ENCODE measurements around the gene PRR22. TPM values are rescaled to one million over a fixed set of nuclear protein-coding genes. Genes with fewer than 3 reads are reported as not detected.
A peak's percentile ranks its signal among the peaks of the same experiment; 100 is the strongest.

Gene PRR22
- total and polyA plus RNA-seq, 7 experiments from 2014 or later, result 0.20 to 8.6 (median 6.1) TPM; not detected in 1

DNA sequence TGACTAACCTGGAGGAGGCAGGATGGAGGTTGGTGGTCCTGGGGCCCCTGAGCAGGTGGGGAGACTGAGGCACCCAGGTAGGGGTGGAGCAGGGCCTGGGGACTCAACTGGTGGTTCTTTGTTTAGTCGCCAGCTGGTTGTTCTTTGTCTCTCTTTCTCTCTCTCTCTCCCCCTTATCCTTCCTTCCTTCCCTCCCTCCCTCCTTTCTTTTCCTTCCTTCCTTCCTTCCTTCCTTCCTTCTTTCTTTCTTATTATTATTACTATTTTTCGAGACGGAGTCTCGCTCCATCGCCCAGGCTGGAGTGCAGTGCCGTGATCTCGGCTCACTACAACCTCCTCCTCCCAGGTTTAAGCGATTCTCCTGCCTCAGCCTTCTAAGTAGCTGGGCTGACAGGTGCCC, 13.7 kb upstream of the PRR22 start:
- Histone ChIP-seq H3K4me3 (ENCODE audit: low read length) (no peak overlapping the region), H3K27me3 (ENCODE audit: control insufficient read depth in 2 of 2, insufficient read depth in 2 of 2, low read length in 2 of 2) (peaks cover 0 to 2% of the 10 kb centered on the region in 2 donors), H3K4me1 (ENCODE audit: control insufficient read depth in 2 of 2, insufficient read depth in 2 of 2, low read length in 2 of 2) (peaks cover 3 to 7% of the 10 kb centered on the region in 2 donors), H3K36me3 (ENCODE audit: control insufficient read depth in 2 of 3, insufficient read depth in 3 of 3, low read length in 3 of 3) (no peaks in the 10 kb centered on the region), H3K9me3 (ENCODE audit: control insufficient read depth in 2 of 3, low read length in 3 of 3) (no peaks in the 10 kb centered on the region), H3K27ac (ENCODE audit: low read depth, low read length) (no peak overlapping the region)
- POLR2A ChIA-PET, result no interaction called here
- intact Hi-C loops (cut with micrococcal nuclease), result no loop called here
- H3K27ac Mint-ChIP-seq, result no peak overlapping the region
- no peak overlapping the region for H3K4me3 Mint-ChIP-seq
- peaks cover 14 to 25% (median 18%) of the 10 kb centered on the region in 5 donors for H3K27me3 Mint-ChIP-seq
- CTCF ChIA-PET, result interaction anchor here (1.3 kb wide), 1 partner anchor 30 kb away, joined by 6 read pairs; no protein-coding TSS in a partner anchor
- peaks cover 2 to 17% (median 9%) of the 10 kb centered on the region in 7 donors for H3K4me1 Mint-ChIP-seq
- peaks cover 0 to 1% (median 0%) of the 10 kb centered on the region in 11 donors for H3K9me3 Mint-ChIP-seq
- H3K36me3 Mint-ChIP-seq, result peaks cover 0 to 1% (median 0%) of the 10 kb centered on the region in 5 donors
- ATAC-seq, result no peak
- DNase-seq, result no peak

DNA sequence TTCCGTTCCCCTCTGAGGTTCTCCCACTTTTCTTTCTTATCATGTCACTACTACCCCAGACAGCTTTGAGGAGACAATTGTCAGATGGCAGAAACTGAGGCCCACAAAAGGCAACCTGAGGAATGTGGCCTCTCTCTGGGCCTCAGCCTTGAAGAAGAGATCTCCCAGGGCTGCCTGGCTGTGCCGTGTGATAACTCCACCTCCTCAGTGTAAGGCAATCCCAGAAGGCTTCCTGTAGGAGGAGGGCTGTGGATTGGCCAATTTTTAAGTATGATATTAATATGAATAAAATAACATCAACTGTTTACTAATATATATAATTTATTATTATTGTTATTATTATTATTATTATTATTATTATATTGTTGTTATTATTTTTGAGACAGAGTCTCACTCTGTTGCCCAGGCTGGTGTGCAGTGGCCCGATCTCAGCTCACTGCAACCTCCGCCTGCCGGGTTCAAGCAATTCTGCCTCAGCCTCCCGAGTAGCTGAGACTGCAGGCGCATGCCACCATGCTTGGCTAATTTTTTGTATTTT, 10.9 kb upstream of the PRR22 start:
- Histone ChIP-seq H3K36me3 (ENCODE audit: control insufficient read depth in 2 of 3, insufficient read depth in 3 of 3, low read length in 3 of 3) (peaks cover 0 to 4% (median 0%) of the 10 kb centered on the region in 3 experiments), H3K27ac (ENCODE audit: low read depth, low read length) (no peak overlapping the region), H3K4me1 (ENCODE audit: control insufficient read depth in 2 of 2, insufficient read depth in 2 of 2, low read length in 2 of 2) (peaks cover 0 to 6% of the 10 kb centered on the region in 2 donors), H3K9me3 (ENCODE audit: control insufficient read depth in 2 of 3, low read length in 3 of 3) (no peaks in the 10 kb centered on the region), H3K27me3 (ENCODE audit: control insufficient read depth in 2 of 2, insufficient read depth in 2 of 2, low read length in 2 of 2) (peaks cover 0 to 2% of the 10 kb centered on the region in 2 donors), H3K4me3 (ENCODE audit: low read length) (no peak overlapping the region)
- Mint-ChIP-seq H3K4me1 (peaks cover 1 to 13% (median 7%) of the 10 kb centered on the region in 7 donors), H3K9me3 (peaks cover 0 to 7% (median 0%) of the 10 kb centered on the region in 11 donors), H3K27me3 (peaks cover 4 to 11% (median 10%) of the 10 kb centered on the region in 5 donors), H3K36me3 (peaks cover under 1 to 3% (median 1%) of the 10 kb centered on the region in 5 donors), H3K4me3 (no peak overlapping the region), H3K27ac (no peak overlapping the region)
- DNase-seq, result no peak
- ChIA-PET CTCF (interaction anchor here (1.7 kb wide), 1 partner anchor 8 kb away, joined by 4 read pairs; no protein-coding TSS in a partner anchor), POLR2A (interaction anchor here (1.2 kb wide), 1 partner anchor 75 kb away, joined by 3 read pairs; the partner anchor contains the start of gene CATSPERD)
- intact Hi-C loops (cut with micrococcal nuclease), result no loop called here
- ATAC-seq, result no peak

DNA sequence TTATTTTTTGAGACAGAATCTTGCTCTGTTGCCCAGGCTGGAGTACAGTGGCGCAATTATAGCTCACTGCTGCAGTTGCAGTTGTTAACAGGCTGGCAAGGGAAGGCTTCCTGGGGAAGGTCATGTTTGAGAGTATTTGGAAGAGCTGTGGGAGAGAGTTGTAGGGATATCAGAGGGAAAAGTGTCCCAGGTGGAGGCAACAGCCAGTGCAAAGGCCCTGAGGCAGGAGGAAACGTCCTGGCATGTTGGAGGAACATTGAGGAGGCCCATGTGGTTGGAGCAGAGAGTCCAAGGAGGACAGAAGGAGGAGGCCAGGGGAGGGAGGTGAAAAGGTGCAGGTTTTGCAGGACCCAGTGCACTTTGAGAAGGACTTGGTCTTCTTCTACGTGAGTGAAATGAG, 8.6 kb upstream of the PRR22 start:
- Histone ChIP-seq H3K4me1 (ENCODE audit: control insufficient read depth in 2 of 2, insufficient read depth in 2 of 2, low read length in 2 of 2) (peaks cover 8 to 12% of the 10 kb centered on the region in 2 donors), H3K36me3 (ENCODE audit: control insufficient read depth in 2 of 3, insufficient read depth in 3 of 3, low read length in 3 of 3) (peaks cover 4 to 21% (median 19%) of the 10 kb centered on the region in 3 experiments), H3K4me3 (ENCODE audit: low read length) (no peak overlapping the region), H3K9me3 (ENCODE audit: control insufficient read depth in 2 of 3, low read length in 3 of 3) (no peaks in the 10 kb centered on the region), H3K27ac (ENCODE audit: low read depth, low read length) (no peak overlapping the region), H3K27me3 (ENCODE audit: control insufficient read depth in 2 of 2, insufficient read depth in 2 of 2, low read length in 2 of 2) (no peaks in the 10 kb centered on the region)
- H3K4me3 Mint-ChIP-seq, result no peak overlapping the region
- no peaks in the 10 kb centered on the region for H3K27me3 Mint-ChIP-seq
- POLR2A ChIA-PET, result interaction anchor here (1.4 kb wide), 1 partner anchor 12 kb away, joined by 3 read pairs; no protein-coding TSS in a partner anchor
- intact Hi-C loops (cut with micrococcal nuclease), result loop anchor here in 1 of 2 donors (5.0 kb wide), 1 partner anchor 184 kb away; the partner anchor contains the start of gene RANBP3
- no peak for ATAC-seq
- no peak for DNase-seq
- peaks cover 5 to 11% (median 8%) of the 10 kb centered on the region in 5 donors for H3K36me3 Mint-ChIP-seq
- peak overlapping the region in 5 of 9 donors; percentile 14 to 81 (median 33) for H3K27ac Mint-ChIP-seq
- peaks cover 6 to 21% (median 15%) of the 10 kb centered on the region in 7 donors for H3K4me1 Mint-ChIP-seq
- H3K9me3 Mint-ChIP-seq, result peaks cover 0 to 9% (median 0%) of the 10 kb centered on the region in 11 donors
- CTCF ChIA-PET, result interaction anchor here (0.7 kb wide), 1 partner anchor 552 kb away, joined by 3 read pairs; no protein-coding TSS in a partner anchor

DNA sequence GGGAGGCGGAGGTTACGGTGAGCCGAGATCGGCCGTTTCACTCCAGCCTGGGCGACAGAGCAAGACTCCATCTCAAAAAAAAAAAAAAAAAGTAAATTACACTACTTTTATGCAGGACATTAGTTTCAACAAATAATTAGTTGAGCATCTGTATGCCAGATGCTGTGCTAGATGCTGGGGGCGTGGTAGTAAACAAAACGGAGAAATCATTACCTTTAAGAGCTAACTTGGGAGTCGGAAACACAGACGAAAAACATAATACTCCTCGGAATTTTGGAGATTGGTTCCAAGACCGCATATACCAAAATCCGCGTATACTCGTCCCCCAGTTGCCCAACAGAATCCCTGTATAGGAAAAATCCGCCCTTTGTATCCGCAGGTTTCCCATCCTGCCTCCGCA, 7.7 kb upstream of the PRR22 start:
- CTCF ChIA-PET, result no interaction called here
- no peak overlapping the region for H3K4me3 ChIP-seq (ENCODE audit: low read length)
- H3K27me3 ChIP-seq (ENCODE audit: control insufficient read depth in 2 of 2, insufficient read depth in 2 of 2, low read length in 2 of 2), result no peaks in the 10 kb centered on the region
- no peak for ATAC-seq
- no peaks in the 10 kb centered on the region for H3K27me3 Mint-ChIP-seq
- peaks cover 8 to 12% of the 10 kb centered on the region in 2 donors for H3K4me1 ChIP-seq (ENCODE audit: control insufficient read depth in 2 of 2, insufficient read depth in 2 of 2, low read length in 2 of 2)
- no peak overlapping the region for H3K27ac ChIP-seq (ENCODE audit: low read depth, low read length)
- peak overlapping the region in 1 of 10 donors; percentile 27 for H3K4me3 Mint-ChIP-seq
- H3K4me1 Mint-ChIP-seq, result peaks cover 6 to 22% (median 15%) of the 10 kb centered on the region in 7 donors
- no peak for DNase-seq
- POLR2A ChIA-PET, result interaction anchor here (0.7 to 2.9 kb wide), 3 partner anchors 12 to 633 kb away, joined by 5 to 26 read pairs (median 14); no protein-coding TSS in a partner anchor
- peaks cover 0 to 9% (median 0%) of the 10 kb centered on the region in 11 donors for H3K9me3 Mint-ChIP-seq
- peaks cover 5 to 13% (median 9%) of the 10 kb centered on the region in 5 donors for H3K36me3 Mint-ChIP-seq
- intact Hi-C loops (cut with micrococcal nuclease), result loop anchor here in 1 of 2 donors (5.0 kb wide), 1 partner anchor 185 kb away; the partner anchor contains the start of gene RANBP3
- H3K9me3 ChIP-seq (ENCODE audit: control insufficient read depth in 2 of 3, low read length in 3 of 3), result no peaks in the 10 kb centered on the region
- peak overlapping the region in 5 of 9 donors; percentile 5 to 84 (median 15) for H3K27ac Mint-ChIP-seq
- H3K36me3 ChIP-seq (ENCODE audit: control insufficient read depth in 2 of 3, insufficient read depth in 3 of 3, low read length in 3 of 3), result peaks cover 4 to 31% (median 23%) of the 10 kb centered on the region in 3 experiments

DNA sequence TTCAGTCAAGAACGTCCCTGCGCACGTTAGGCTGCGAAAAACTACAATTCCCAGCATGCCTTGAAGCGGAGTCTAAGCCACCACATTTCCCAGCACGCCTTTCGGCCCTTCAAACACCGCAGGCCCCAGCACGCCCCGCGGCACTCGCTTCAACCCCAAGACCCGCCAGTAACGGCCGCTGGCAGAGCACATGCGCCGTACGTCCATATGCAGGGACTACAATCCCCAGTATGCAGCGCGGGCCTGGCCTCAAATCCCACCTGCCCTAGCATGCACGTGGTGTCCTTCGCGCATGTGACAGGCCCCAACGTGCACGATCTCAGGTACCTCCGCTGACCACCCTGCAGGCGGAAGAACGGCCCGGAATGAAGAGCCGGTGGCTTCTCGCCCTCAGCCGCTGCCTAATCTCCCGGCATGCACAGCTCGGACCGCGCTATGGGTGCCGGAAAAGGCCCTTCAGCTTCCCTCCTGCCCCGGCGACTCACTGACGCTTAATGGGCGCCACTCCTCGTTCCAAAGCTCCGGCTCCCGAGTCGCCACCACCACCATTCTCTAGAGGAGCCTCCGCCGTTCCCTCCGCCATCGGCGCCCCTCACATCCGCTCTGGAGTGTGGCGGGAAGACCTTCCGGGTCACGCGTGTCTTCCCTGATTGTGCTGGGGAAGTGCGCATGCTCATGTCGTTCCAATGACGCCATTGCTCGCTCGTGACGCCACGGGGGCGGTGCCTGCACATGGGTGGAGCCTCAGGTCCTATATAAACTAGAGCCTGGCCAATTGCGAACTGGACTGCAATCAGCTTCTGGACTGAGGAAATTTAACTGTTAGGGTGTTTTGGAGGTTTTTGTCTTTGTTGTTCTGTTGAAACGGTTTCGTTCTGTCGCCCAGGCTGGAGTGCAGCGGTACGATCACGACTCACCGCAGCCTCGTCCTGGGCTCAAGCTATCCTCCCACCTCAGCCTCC, 6.3 kb upstream of the PRR22 start, which contains the start of gene DUS3L:
Gene DUS3L (minus strand): TSS at position 605 of the 962 bp plus-strand sequence. CDS start 22 bp downstream, at position 583.
- ChIA-PET POLR2A (interaction anchor here (0.7 to 2.9 kb wide), 12 partner anchors 10 to 209 kb away, joined by 3 to 26 read pairs (median 4); partner anchors contain the start of genes CATSPERD, LONP1, NDUFA11 and RANBP3), CTCF (interaction anchor here (0.5 to 1.4 kb wide), 2 partner anchors 70 to 1595 kb away, joined by 3 read pairs; no protein-coding TSS in a partner anchor)
- peaks cover 5 to 22% (median 13%) of the 10 kb centered on the region in 5 donors for H3K36me3 Mint-ChIP-seq
- H3K4me3 ChIP-seq (ENCODE audit: low read length), result peak within 1 kb of the TSS; percentile 95
- H3K36me3 ChIP-seq (ENCODE audit: control insufficient read depth in 2 of 3, insufficient read depth in 3 of 3, low read length in 3 of 3), result peaks cover 4 to 45% (median 33%) of the 10 kb centered on the region in 3 experiments
- ATAC-seq, result peak; percentile 97
- peak within 1 kb of the TSS; percentile 99 to 100 (median 100) for H3K27ac Mint-ChIP-seq
- H3K27ac ChIP-seq (ENCODE audit: low read depth, low read length), result peak within 1 kb of the TSS; percentile 91
- intact Hi-C loops (cut with micrococcal nuclease), result loop anchor here (1.0 to 5.0 kb wide), 14 partner anchors 13 to 1000 kb away; partner anchors contain the start of genes MICOS13 (in 2 of the 2), RANBP3 (in 2 of the 2), RPL36 (in 2 of the 2) and SAFB (in 2 of the 2)
- H3K9me3 ChIP-seq (ENCODE audit: control insufficient read depth in 2 of 3, low read length in 3 of 3), result no peaks in the 10 kb centered on the region
- H3K27me3 Mint-ChIP-seq, result no peaks in the 10 kb centered on the region
- peaks cover 6 to 22% (median 15%) of the 10 kb centered on the region in 7 donors for H3K4me1 Mint-ChIP-seq
- H3K27me3 ChIP-seq (ENCODE audit: control insufficient read depth in 2 of 2, insufficient read depth in 2 of 2, low read length in 2 of 2), result no peaks in the 10 kb centered on the region
- peaks cover 8 to 12% of the 10 kb centered on the region in 2 donors for H3K4me1 ChIP-seq (ENCODE audit: control insufficient read depth in 2 of 2, insufficient read depth in 2 of 2, low read length in 2 of 2)
- DNase-seq, result peak; percentile 90 to 97 (median 94)
- peak within 1 kb of the TSS; percentile 94 to 100 (median 100) for H3K4me3 Mint-ChIP-seq
- peaks cover 0 to 9% (median 0%) of the 10 kb centered on the region in 11 donors for H3K9me3 Mint-ChIP-seq
